Measurements from ENCODE around the gene PHACTR2. TPM values are rescaled to one million over a fixed set of nuclear protein-coding genes. Genes with fewer than 3 reads are reported as not detected.

The PHACTR2 gene
- total and polyA plus RNA-seq, 7 experiments from 2014 or later = 10.0 to 42.2 (median 21.7) TPM

- no peak for DNase-seq
- Histone ChIP-seq H3K9me3 (ENCODE audit: control insufficient read depth in 2 of 3, low read length in 3 of 3) (no peaks in the 10 kb centered on the region), H3K27me3 (ENCODE audit: control insufficient read depth in 2 of 2, insufficient read depth in 2 of 2, low read length in 2 of 2) (no peaks in the 10 kb centered on the region), H3K27ac (ENCODE audit: low read depth, low read length) (no peak overlapping the region), H3K4me1 (ENCODE audit: control insufficient read depth in 2 of 2, insufficient read depth in 2 of 2, low read length in 2 of 2) (no peaks in the 10 kb centered on the region), H3K36me3 (ENCODE audit: control insufficient read depth in 2 of 3, insufficient read depth in 3 of 3, low read length in 3 of 3) (no peaks in the 10 kb centered on the region), H3K4me3 (ENCODE audit: low read length) (no peak overlapping the region)
- ChIA-PET POLR2A (no interaction called here), CTCF (no interaction called here)
- H3K4me3 Mint-ChIP-seq = no peak overlapping the region
- intact Hi-C loops (cut with micrococcal nuclease) = no loop called here
- no peaks in the 10 kb centered on the region for H3K9me3 Mint-ChIP-seq
- H3K36me3 Mint-ChIP-seq = peaks cover 0 to 28% (median 18%) of the 10 kb centered on the region in 5 donors
- no peak overlapping the region for H3K27ac Mint-ChIP-seq
- no peak for ATAC-seq
- peaks cover 7 to 36% (median 26%) of the 10 kb centered on the region in 7 donors for H3K4me1 Mint-ChIP-seq
- H3K27me3 Mint-ChIP-seq = no peaks in the 10 kb centered on the region
These were observed 77.6 kb downstream of the PHACTR2 start for GRCh38 chr6:143755301-143755744.

GRCh38 chr6:143757346-143757832 is 79.6 kb downstream of the PHACTR2 start:
- no peaks in the 10 kb centered on the region for H3K27me3 Mint-ChIP-seq
- POLR2A ChIA-PET = no interaction called here
- DNase-seq (no peak), ATAC-seq (no peak)
- intact Hi-C loops (cut with micrococcal nuclease) = no loop called here
- H3K36me3 ChIP-seq (ENCODE audit: control insufficient read depth in 2 of 3, insufficient read depth in 3 of 3, low read length in 3 of 3) = no peaks in the 10 kb centered on the region
- H3K4me1 Mint-ChIP-seq = peaks cover 9 to 38% (median 29%) of the 10 kb centered on the region in 7 donors
- no peaks in the 10 kb centered on the region for H3K27me3 ChIP-seq (ENCODE audit: control insufficient read depth in 2 of 2, insufficient read depth in 2 of 2, low read length in 2 of 2)
- no peak overlapping the region for H3K4me3 ChIP-seq (ENCODE audit: low read length)
- no peak overlapping the region for H3K27ac Mint-ChIP-seq
- H3K4me1 ChIP-seq (ENCODE audit: control insufficient read depth in 2 of 2, insufficient read depth in 2 of 2, low read length in 2 of 2) = no peaks in the 10 kb centered on the region
- H3K36me3 Mint-ChIP-seq = peaks cover 0 to 30% (median 23%) of the 10 kb centered on the region in 5 donors
- H3K9me3 ChIP-seq (ENCODE audit: control insufficient read depth in 2 of 3, low read length in 3 of 3) = no peaks in the 10 kb centered on the region
- H3K27ac ChIP-seq (ENCODE audit: low read depth, low read length) = no peak overlapping the region
- no peaks in the 10 kb centered on the region for H3K9me3 Mint-ChIP-seq
- H3K4me3 Mint-ChIP-seq = no peak overlapping the region
- CTCF ChIA-PET = no interaction called here

- H3K27ac Mint-ChIP-seq = peak overlapping the region in 1 of 9 donors; percentile 1
- intact Hi-C loops (cut with micrococcal nuclease) = no loop called here
- CTCF ChIA-PET = no interaction called here
These were observed 80.8 kb downstream of the PHACTR2 start for GRCh38 chr6:143758551-143758950.

GRCh38 chr6:143759666-143760065 is 81.9 kb downstream of the PHACTR2 start:
- DNase-seq = no peak
- peak overlapping the region in 5 of 10 donors; percentile 21 to 62 (median 32) for H3K4me3 Mint-ChIP-seq
- H3K36me3 Mint-ChIP-seq = peaks cover 0 to 35% (median 17%) of the 10 kb centered on the region in 5 donors
- H3K27me3 Mint-ChIP-seq = no peaks in the 10 kb centered on the region
- ChIA-PET CTCF (no interaction called here), POLR2A (no interaction called here)
- no peaks in the 10 kb centered on the region for H3K4me1 ChIP-seq (ENCODE audit: control insufficient read depth in 2 of 2, insufficient read depth in 2 of 2, low read length in 2 of 2)
- peaks cover 9 to 38% (median 29%) of the 10 kb centered on the region in 7 donors for H3K4me1 Mint-ChIP-seq
- no peaks in the 10 kb centered on the region for H3K9me3 Mint-ChIP-seq
- H3K36me3 ChIP-seq (ENCODE audit: control insufficient read depth in 2 of 3, insufficient read depth in 3 of 3, low read length in 3 of 3) = no peaks in the 10 kb centered on the region
- H3K27ac Mint-ChIP-seq = peak overlapping the region in 6 of 9 donors; percentile 19 to 51 (median 39)
- H3K9me3 ChIP-seq (ENCODE audit: control insufficient read depth in 2 of 3, low read length in 3 of 3) = no peaks in the 10 kb centered on the region
- no peak overlapping the region for H3K4me3 ChIP-seq (ENCODE audit: low read length)
- intact Hi-C loops (cut with micrococcal nuclease) = no loop called here
- H3K27ac ChIP-seq (ENCODE audit: low read depth, low read length) = no peak overlapping the region
- peak; percentile 47 for ATAC-seq
- no peaks in the 10 kb centered on the region for H3K27me3 ChIP-seq (ENCODE audit: control insufficient read depth in 2 of 2, insufficient read depth in 2 of 2, low read length in 2 of 2)

More at GRCh38 chr6:143758551-143758950, 80.8 kb downstream of the PHACTR2 start:
- Histone ChIP-seq H3K4me3 (ENCODE audit: low read length) (no peak overlapping the region), H3K27ac (ENCODE audit: low read depth, low read length) (no peak overlapping the region), H3K36me3 (ENCODE audit: control insufficient read depth in 2 of 3, insufficient read depth in 3 of 3, low read length in 3 of 3) (no peaks in the 10 kb centered on the region), H3K9me3 (ENCODE audit: control insufficient read depth in 2 of 3, low read length in 3 of 3) (no peaks in the 10 kb centered on the region), H3K4me1 (ENCODE audit: control insufficient read depth in 2 of 2, insufficient read depth in 2 of 2, low read length in 2 of 2) (no peaks in the 10 kb centered on the region), H3K27me3 (ENCODE audit: control insufficient read depth in 2 of 2, insufficient read depth in 2 of 2, low read length in 2 of 2) (no peaks in the 10 kb centered on the region)
- peaks cover 9 to 38% (median 29%) of the 10 kb centered on the region in 7 donors for H3K4me1 Mint-ChIP-seq
- POLR2A ChIA-PET = no interaction called here
- peaks cover 0 to 32% (median 19%) of the 10 kb centered on the region in 5 donors for H3K36me3 Mint-ChIP-seq
- H3K9me3 Mint-ChIP-seq = no peaks in the 10 kb centered on the region
- DNase-seq = no peak
- no peak overlapping the region for H3K4me3 Mint-ChIP-seq
- no peak for ATAC-seq
- H3K27me3 Mint-ChIP-seq = no peaks in the 10 kb centered on the region

- no peak for ATAC-seq
- intact Hi-C loops (cut with micrococcal nuclease) = no loop called here
- no peak for DNase-seq
- Mint-ChIP-seq H3K27me3 (no peaks in the 10 kb centered on the region), H3K36me3 (peaks cover 2 to 39% (median 21%) of the 10 kb centered on the region in 5 donors), H3K4me1 (peaks cover 9 to 38% (median 29%) of the 10 kb centered on the region in 7 donors), H3K27ac (no peak overlapping the region), H3K9me3 (no peaks in the 10 kb centered on the region), H3K4me3 (no peak overlapping the region)
- Histone ChIP-seq H3K36me3 (ENCODE audit: control insufficient read depth in 2 of 3, insufficient read depth in 3 of 3, low read length in 3 of 3) (peaks cover 0 to 5% (median 0%) of the 10 kb centered on the region in 3 experiments), H3K4me1 (ENCODE audit: control insufficient read depth in 2 of 2, insufficient read depth in 2 of 2, low read length in 2 of 2) (no peaks in the 10 kb centered on the region), H3K9me3 (ENCODE audit: control insufficient read depth in 2 of 3, low read length in 3 of 3) (no peaks in the 10 kb centered on the region), H3K27ac (ENCODE audit: low read depth, low read length) (no peak overlapping the region), H3K4me3 (ENCODE audit: low read length) (no peak overlapping the region), H3K27me3 (ENCODE audit: control insufficient read depth in 2 of 2, insufficient read depth in 2 of 2, low read length in 2 of 2) (no peaks in the 10 kb centered on the region)
- ChIA-PET CTCF (no interaction called here), POLR2A (no interaction called here)
These were observed 83.3 kb downstream of the PHACTR2 start for GRCh38 chr6:143761074-143761473.

- H3K9me3 ChIP-seq (ENCODE audit: control insufficient read depth in 2 of 3, low read length in 3 of 3) = no peaks in the 10 kb centered on the region
- ATAC-seq (no peak), DNase-seq (no peak)
- H3K4me3 ChIP-seq (ENCODE audit: low read length) = no peak overlapping the region
- Mint-ChIP-seq H3K4me1 (peaks cover 9 to 36% (median 29%) of the 10 kb centered on the region in 7 donors), H3K9me3 (no peaks in the 10 kb centered on the region), H3K4me3 (no peak overlapping the region), H3K36me3 (peaks cover 5 to 42% (median 27%) of the 10 kb centered on the region in 5 donors), H3K27me3 (no peaks in the 10 kb centered on the region), H3K27ac (no peak overlapping the region)
- no peaks in the 10 kb centered on the region for H3K27me3 ChIP-seq (ENCODE audit: control insufficient read depth in 2 of 2, insufficient read depth in 2 of 2, low read length in 2 of 2)
- ChIA-PET POLR2A (no interaction called here), CTCF (interaction anchor here (0.6 kb wide), 2 partner anchors 31 to 249 kb away, joined by 3 read pairs; no protein-coding TSS in a partner anchor)
- H3K27ac ChIP-seq (ENCODE audit: low read depth, low read length) = no peak overlapping the region
- intact Hi-C loops (cut with micrococcal nuclease) = no loop called here
- peaks cover 0 to 9% (median 0%) of the 10 kb centered on the region in 3 experiments for H3K36me3 ChIP-seq (ENCODE audit: control insufficient read depth in 2 of 3, insufficient read depth in 3 of 3, low read length in 3 of 3)
- H3K4me1 ChIP-seq (ENCODE audit: control insufficient read depth in 2 of 2, insufficient read depth in 2 of 2, low read length in 2 of 2) = no peaks in the 10 kb centered on the region
These were observed 84.4 kb downstream of the PHACTR2 start for GRCh38 chr6:143762126-143762525.

Measured in naive thymus-derived CD4-positive, alpha-beta T cell (primary cell).